GM23338 (cell line): Measurements from ENCODE around the gene MYOF. TPM values are rescaled to one million over a fixed set of nuclear protein-coding genes. Genes with fewer than 3 reads are reported as not detected.
A peak's percentile ranks its signal among the peaks of the same experiment; 100 is the strongest.

Experiments used
- ATAC-seq: fragments of 200-7000 bp; cut with Tn5 transposase; 3 replicates; pipeline ENCODE4 v1.9.1; 2020
- DNase-seq: peaks from one replicate; pipeline ENCODE4 v3.0.0-alpha.2; 2015; ENCODE audit warnings: low spot score
- H2AFZ ChIP-seq: fragments of 200-600 bp; sonication (generic); 2 replicates; pipeline ENCODE4 v1.8.0; 2016; ENCODE audit warnings: antibody characterized with exemption, mild to moderate bottlenecking, moderate library complexity
- H3F3A ChIP-seq: fragments of 200-600 bp; sonication (generic); replicated peaks from 2 replicates; pipeline ENCODE4 v1.8.0; 2017; ENCODE audit warnings: antibody characterized with exemption, mixed run types, low read depth
- H3K27ac ChIP-seq: fragments of 200-600 bp; sonication (generic); 2 replicates; pipeline ENCODE4 v1.6.1; 2016; ENCODE audit warnings: low read depth
- H3K27me3 ChIP-seq: fragments of 200-600 bp; sonication (generic); 2 replicates; pipeline ENCODE4 v1.8.0; 2016; ENCODE audit warnings: mild to moderate bottlenecking, mixed run types, moderate library complexity; ENCODE audit not compliant: insufficient read depth
- H3K36me3 ChIP-seq: fragments of 200-600 bp; sonication (generic); 2 replicates; pipeline ENCODE4 v1.8.0; 2016; ENCODE audit warnings: mild to moderate bottlenecking; ENCODE audit not compliant: insufficient read depth
- H3K4me1 ChIP-seq: fragments of 200-600 bp; sonication (generic); 2 replicates; pipeline ENCODE4 v1.8.0; 2016; ENCODE audit warnings: mild to moderate bottlenecking, moderate library complexity; ENCODE audit not compliant: insufficient read depth
- H3K4me2 ChIP-seq: fragments of 200-600 bp; sonication (generic); 2 replicates; pipeline ENCODE4 v1.7.1; 2017; ENCODE audit warnings: mixed run types
- H3K4me3 ChIP-seq: fragments of 200-600 bp; sonication (generic); 2 replicates; pipeline ENCODE4 v1.6.1; 2016; ENCODE audit warnings: mixed run types
- H3K79me2 ChIP-seq: fragments of 200-600 bp; sonication (generic); replicated peaks from 2 replicates; pipeline ENCODE4 v1.8.0; 2017; ENCODE audit warnings: mild to moderate bottlenecking; ENCODE audit not compliant: insufficient read depth
- H3K9me2 ChIP-seq: fragments of 200-600 bp; sonication (generic); 2 replicates; pipeline ENCODE4 v1.8.0; 2017; ENCODE audit not compliant: insufficient read depth
- H4K20me1 ChIP-seq: fragments of 200-600 bp; sonication (generic); replicated peaks from 2 replicates; pipeline ENCODE4 v1.8.0; 2017; ENCODE audit warnings: mild to moderate bottlenecking; ENCODE audit not compliant: insufficient read depth
- H3K27ac Mint-ChIP-seq: 2 replicates; pipeline ENCODE4 v1.8.0; 2020; ENCODE audit warnings: inconsistent platforms, mild to moderate bottlenecking, moderate library complexity, mixed read lengths
- H3K27me3 Mint-ChIP-seq: 3 replicates; pipeline ENCODE4 v1.8.0; 2022; ENCODE audit warnings: low read depth, mild to moderate bottlenecking, moderate library complexity, mixed read lengths, inconsistent platforms; ENCODE audit not compliant: insufficient read depth, poor library complexity
- H3K36me3 Mint-ChIP-seq: 3 replicates; pipeline ENCODE4 v1.8.0; 2021; ENCODE audit warnings: low read depth, mild to moderate bottlenecking, inconsistent platforms, moderate library complexity, mixed read lengths
- H3K4me1 Mint-ChIP-seq: 3 replicates; pipeline ENCODE4 v1.8.0; 2020; ENCODE audit warnings: mild to moderate bottlenecking, inconsistent platforms, mixed read lengths
- H3K4me3 Mint-ChIP-seq: 3 replicates; pipeline ENCODE4 v1.8.0; 2021; ENCODE audit warnings: moderate library complexity, mild to moderate bottlenecking, inconsistent platforms, mixed read lengths
- H3K9me3 Mint-ChIP-seq: 3 replicates; pipeline ENCODE4 v1.8.0; 2020; ENCODE audit warnings: moderate library complexity, mild to moderate bottlenecking, inconsistent platforms, mixed read lengths
- CREB1 ChIP-seq: fragments of 250-450 bp; sonication (Bioruptor Pico); IDR thresholded peaks from 2 replicates; pipeline ENCODE4 v1.5.0; 2020; ENCODE audit warnings: low read depth, mild to moderate bottlenecking, moderate library complexity
- CTCF ChIP-seq, 2 experiments: fragments of 200-600 bp in 1 of 2; sonication (generic) in 1 of 2; conservative IDR thresholded peaks; 2 replicates each; pipeline versions ENCODE4 v1.5.1 to v1.6.1; 2016 to 2017; ENCODE audit warnings: antibody characterized with exemption in 2 of 2, low read depth in 2 of 2, mild to moderate bottlenecking in 2 of 2, moderate library complexity in 1 of 2
- EZH2 ChIP-seq: fragments of 200-600 bp; sonication (generic); IDR thresholded peaks from one replicate; pipeline ENCODE4 v1.8.0; 2017; ENCODE audit warnings: antibody characterized with exemption, mild to moderate bottlenecking, low read depth; ENCODE audit not compliant: unreplicated experiment
- EZH2phosphoT487 ChIP-seq: fragments of 200-600 bp; sonication (generic); IDR thresholded peaks from one replicate; pipeline ENCODE4 v1.8.1; 2018; ENCODE audit warnings: antibody characterized with exemption; ENCODE audit not compliant: unreplicated experiment
- JUNB ChIP-seq: IDR thresholded peaks from one replicate; pipeline ENCODE4 v1.6.1; 2016; ENCODE audit warnings: antibody characterized with exemption; ENCODE audit not compliant: unreplicated experiment
- NANOG ChIP-seq: IDR thresholded peaks from 2 replicates; pipeline ENCODE4 v1.6.1; 2016; ENCODE audit warnings: antibody characterized with exemption, borderline replicate concordance
- POLR2AphosphoS5 ChIP-seq: IDR thresholded peaks from 2 replicates; pipeline ENCODE4 v1.6.1; 2016; ENCODE audit warnings: antibody characterized with exemption, low read depth
- STAT1 ChIP-seq: IDR thresholded peaks from one replicate; pipeline ENCODE4 v1.6.1; 2016; ENCODE audit warnings: antibody characterized with exemption; ENCODE audit not compliant: unreplicated experiment
- ZNF114 ChIP-seq: fragments of 250-450 bp; sonication (Bioruptor Pico); IDR thresholded peaks from 2 replicates; pipeline ENCODE4 v1.5.0; 2020; ENCODE audit warnings: mild to moderate bottlenecking, moderate library complexity
- polyA plus RNA-seq: library from polyadenylated mRNA; unstranded; fragments of >200 nt; fragmentation: Nextera tagmentation; extraction: Ambion mirVana; gene quantifications from 2 replicates; pipeline ENCODE4 v1.2.1, GENCODE V29; 2016
- total RNA-seq: library from RNA; depleted of rRNA; stranded (reverse); fragments of >200 nt; shearing (Covaris generic); gene quantifications from 2 replicates; pipeline ENCODE4 v1.2.3, GENCODE V29; 2014
- TF ChIP-seq, protein P1 (sequence below): fragments of 250-450 bp; sonication (Bioruptor Pico); IDR thresholded peaks from 2 replicates; pipeline ENCODE4 v1.5.0; 2020; ENCODE audit warnings: mild to moderate bottlenecking, moderate library complexity

Gene MYOF
- total and polyA plus RNA-seq, 2 experiments from 2014 or later: 0.82 to 1.4 TPM

GRCh38 chr10:93356516-93356915, 125.6 kb downstream of the MYOF start (continued):
- TF ChIP-seq, protein P1, sequence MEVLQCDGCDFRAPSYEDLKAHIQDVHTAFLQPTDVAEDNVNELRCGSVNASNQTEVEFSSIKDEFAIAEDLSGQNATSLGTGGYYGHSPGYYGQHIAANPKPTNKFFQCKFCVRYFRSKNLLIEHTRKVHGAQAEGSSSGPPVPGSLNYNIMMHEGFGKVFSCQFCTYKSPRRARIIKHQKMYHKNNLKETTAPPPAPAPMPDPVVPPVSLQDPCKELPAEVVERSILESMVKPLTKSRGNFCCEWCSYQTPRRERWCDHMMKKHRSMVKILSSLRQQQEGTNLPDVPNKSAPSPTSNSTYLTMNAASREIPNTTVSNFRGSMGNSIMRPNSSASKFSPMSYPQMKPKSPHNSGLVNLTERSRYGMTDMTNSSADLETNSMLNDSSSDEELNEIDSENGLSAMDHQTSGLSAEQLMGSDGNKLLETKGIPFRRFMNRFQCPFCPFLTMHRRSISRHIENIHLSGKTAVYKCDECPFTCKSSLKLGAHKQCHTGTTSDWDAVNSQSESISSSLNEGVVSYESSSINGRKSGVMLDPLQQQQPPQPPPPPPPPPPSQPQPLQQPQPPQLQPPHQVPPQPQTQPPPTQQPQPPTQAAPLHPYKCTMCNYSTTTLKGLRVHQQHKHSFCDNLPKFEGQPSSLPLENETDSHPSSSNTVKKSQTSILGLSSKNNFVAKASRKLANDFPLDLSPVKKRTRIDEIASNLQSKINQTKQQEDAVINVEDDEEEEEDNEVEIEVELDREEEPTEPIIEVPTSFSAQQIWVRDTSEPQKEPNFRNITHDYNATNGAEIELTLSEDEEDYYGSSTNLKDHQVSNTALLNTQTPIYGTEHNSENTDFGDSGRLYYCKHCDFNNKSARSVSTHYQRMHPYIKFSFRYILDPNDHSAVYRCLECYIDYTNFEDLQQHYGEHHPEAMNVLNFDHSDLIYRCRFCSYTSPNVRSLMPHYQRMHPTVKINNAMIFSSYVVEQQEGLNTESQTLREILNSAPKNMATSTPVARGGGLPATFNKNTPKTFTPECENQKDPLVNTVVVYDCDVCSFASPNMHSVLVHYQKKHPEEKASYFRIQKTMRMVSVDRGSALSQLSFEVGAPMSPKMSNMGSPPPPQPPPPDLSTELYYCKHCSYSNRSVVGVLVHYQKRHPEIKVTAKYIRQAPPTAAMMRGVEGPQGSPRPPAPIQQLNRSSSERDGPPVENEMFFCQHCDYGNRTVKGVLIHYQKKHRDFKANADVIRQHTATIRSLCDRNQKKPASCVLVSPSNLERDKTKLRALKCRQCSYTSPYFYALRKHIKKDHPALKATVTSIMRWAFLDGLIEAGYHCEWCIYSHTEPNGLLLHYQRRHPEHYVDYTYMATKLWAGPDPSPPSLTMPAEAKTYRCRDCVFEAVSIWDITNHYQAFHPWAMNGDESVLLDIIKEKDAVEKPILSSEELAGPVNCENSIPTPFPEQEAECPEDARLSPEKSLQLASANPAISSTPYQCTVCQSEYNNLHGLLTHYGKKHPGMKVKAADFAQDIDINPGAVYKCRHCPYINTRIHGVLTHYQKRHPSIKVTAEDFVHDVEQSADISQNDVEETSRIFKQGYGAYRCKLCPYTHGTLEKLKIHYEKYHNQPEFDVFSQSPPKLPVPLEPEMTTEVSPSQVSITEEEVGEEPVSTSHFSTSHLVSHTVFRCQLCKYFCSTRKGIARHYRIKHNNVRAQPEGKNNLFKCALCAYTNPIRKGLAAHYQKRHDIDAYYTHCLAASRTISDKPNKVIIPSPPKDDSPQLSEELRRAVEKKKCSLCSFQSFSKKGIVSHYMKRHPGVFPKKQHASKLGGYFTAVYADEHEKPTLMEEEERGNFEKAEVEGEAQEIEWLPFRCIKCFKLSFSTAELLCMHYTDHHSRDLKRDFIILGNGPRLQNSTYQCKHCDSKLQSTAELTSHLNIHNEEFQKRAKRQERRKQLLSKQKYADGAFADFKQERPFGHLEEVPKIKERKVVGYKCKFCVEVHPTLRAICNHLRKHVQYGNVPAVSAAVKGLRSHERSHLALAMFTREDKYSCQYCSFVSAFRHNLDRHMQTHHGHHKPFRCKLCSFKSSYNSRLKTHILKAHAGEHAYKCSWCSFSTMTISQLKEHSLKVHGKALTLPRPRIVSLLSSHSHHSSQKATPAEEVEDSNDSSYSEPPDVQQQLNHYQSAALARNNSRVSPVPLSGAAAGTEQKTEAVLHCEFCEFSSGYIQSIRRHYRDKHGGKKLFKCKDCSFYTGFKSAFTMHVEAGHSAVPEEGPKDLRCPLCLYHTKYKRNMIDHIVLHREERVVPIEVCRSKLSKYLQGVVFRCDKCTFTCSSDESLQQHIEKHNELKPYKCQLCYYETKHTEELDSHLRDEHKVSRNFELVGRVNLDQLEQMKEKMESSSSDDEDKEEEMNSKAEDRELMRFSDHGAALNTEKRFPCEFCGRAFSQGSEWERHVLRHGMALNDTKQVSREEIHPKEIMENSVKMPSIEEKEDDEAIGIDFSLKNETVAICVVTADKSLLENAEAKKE (CRISPR knock-in tag): no peak

- Mint-ChIP-seq H3K27me3 (no peaks in the 10 kb centered on the region), H3K9me3 (no peaks in the 10 kb centered on the region; the same call in 2 of the 3 replicates), H3K4me3 (no peak overlapping the region), H3K27ac (no peak overlapping the region), H3K36me3 (no peaks in the 10 kb centered on the region), H3K4me1 (peaks cover 13% of the 10 kb centered on the region; the same call in 2 of the 3 replicates)
- no peaks in the 10 kb centered on the region for H3K36me3 ChIP-seq
- no peaks in the 10 kb centered on the region for H3F3A ChIP-seq
- no peak overlapping the region for H3K4me2 ChIP-seq
- peak overlapping the region; percentile 1; the same call in 1 of the 2 replicates for H2AFZ ChIP-seq
- ATAC-seq: peak; percentile 62
- no peaks in the 10 kb centered on the region for H4K20me1 ChIP-seq
- H3K9me2 ChIP-seq: no peaks in the 10 kb centered on the region
- no peak overlapping the region for H3K4me3 ChIP-seq
- H3K4me1 ChIP-seq: 0 out of 2 replicates have a peak, but pooled peaks cover 3% of the 10 kb centered on the region
- H3K27me3 ChIP-seq: no peaks in the 10 kb centered on the region
- no peak overlapping the region for H3K27ac ChIP-seq
- TF ChIP-seq STAT1: no peak
- TF ChIP-seq EZH2: no peak
- TF ChIP-seq CREB1 (CRISPR knock-in tag): no peak
- TF ChIP-seq CTCF (conservative IDR thresholded peaks at IDR 0.05; ENCODE audit: low read depth in 2 of 2): peak; percentile 56 to 93
- no peak for TF ChIP-seq POLR2AphosphoS5
- no peak for TF ChIP-seq ZNF114 (CRISPR knock-in tag)
- TF ChIP-seq NANOG: no peak
- no peak for TF ChIP-seq JUNB
- TF ChIP-seq EZH2phosphoT487: no peak
- peak; percentile 77 for DNase-seq
- no peaks in the 10 kb centered on the region for H3K79me2 ChIP-seq
Observed at GRCh38 chr10:93352638-93353383, 129.3 kb downstream of the MYOF start.
